WTC11 (cell line): ENCODE measurements around the gene PSMD1. TPM values are rescaled to one million over a fixed set of nuclear protein-coding genes. Genes with fewer than 3 reads are reported as not detected.
A peak's percentile ranks its signal among the peaks of the same experiment; 100 is the strongest.

Experiments used
- ATAC-seq: fragments of 200-7000 bp; cut with Tn5 transposase; 2 replicates; pipeline ENCODE4 v1.10.0; 2021; ENCODE audit warnings: mild to moderate bottlenecking, moderate library complexity
- CTCF ChIA-PET: fragments of 300-600 bp; sonication (Branson Sonifier 250); formaldehyde crosslinking; loops from one replicate; lab custom pipeline; 2021; ENCODE audit warnings: antibody characterized with exemption; lab: Charles Lee
- POLR2A ChIA-PET: fragments of 350-600 bp; sonication (Branson Sonifier 250); formaldehyde crosslinking; loops from one replicate; lab custom pipeline; 2021; ENCODE audit warnings: antibody characterized with exemption; lab: Charles Lee
- DNase-seq: peaks from one replicate; pipeline ENCODE4 v3.0.0; 2021; ENCODE audit warnings: low spot score
- H3K27ac Mint-ChIP-seq: 2 replicates; pipeline ENCODE4 v1.8.0; 2021; ENCODE audit warnings: mixed read lengths
- H3K27me3 Mint-ChIP-seq: 2 replicates; pipeline ENCODE4 v1.8.0; 2021; ENCODE audit warnings: low read depth, mild to moderate bottlenecking, moderate library complexity, mixed read lengths
- H3K36me3 Mint-ChIP-seq: 2 replicates; pipeline ENCODE4 v1.8.0; 2021; ENCODE audit warnings: mixed read lengths
- H3K4me1 Mint-ChIP-seq: 2 replicates; pipeline ENCODE4 v1.8.0; 2022; ENCODE audit warnings: mixed read lengths
- H3K4me3 Mint-ChIP-seq: 2 replicates; pipeline ENCODE4 v1.8.0; 2021; ENCODE audit warnings: mild to moderate bottlenecking, moderate library complexity, mixed read lengths
- H3K9me3 Mint-ChIP-seq: 2 replicates; pipeline ENCODE4 v1.8.0; 2021; ENCODE audit warnings: mixed read lengths
- ARID4B ChIP-seq: sonication (generic); formaldehyde crosslinking; IDR thresholded peaks from 2 replicates; pipeline ENCODE4 v1.8.0; 2023; ENCODE audit warnings: missing genetic modification reagents, mild to moderate bottlenecking, borderline replicate concordance
- MLX ChIP-seq: sonication (generic); formaldehyde crosslinking; IDR thresholded peaks from 2 replicates; pipeline ENCODE4 v1.8.1; 2023; ENCODE audit warnings: mild to moderate bottlenecking, missing genetic modification reagents, moderate library complexity
- NFE2L1 ChIP-seq: sonication (generic); formaldehyde crosslinking; IDR thresholded peaks from 2 replicates; pipeline ENCODE4 v1.8.1; 2023; ENCODE audit warnings: missing genetic modification reagents
- NR3C1 ChIP-seq: sonication (generic); formaldehyde crosslinking; conservative IDR thresholded peaks from 2 replicates; pipeline ENCODE4 v1.8.1; 2023; ENCODE audit warnings: low read depth, mild to moderate bottlenecking, missing genetic modification reagents
- SMAD4 ChIP-seq: sonication (generic); formaldehyde crosslinking; IDR thresholded peaks from 2 replicates; pipeline ENCODE4 v1.8.0; 2022; ENCODE audit warnings: mild to moderate bottlenecking, missing genetic modification reagents
- ZNF281 ChIP-seq: sonication (generic); formaldehyde crosslinking; IDR thresholded peaks from 2 replicates; pipeline ENCODE4 v1.8.0; 2023; ENCODE audit warnings: mild to moderate bottlenecking, missing genetic modification reagents
- ZSCAN18 ChIP-seq: fragments of 250-450 bp; sonication (Bioruptor Pico); IDR thresholded peaks from 2 replicates; pipeline ENCODE4 v2.1.2; 2022; ENCODE audit warnings: mild to moderate bottlenecking, moderate library complexity
- total RNA-seq: library from RNA; stranded (reverse); gene quantifications from 3 replicates; pipeline ENCODE4 v1.2.3, GENCODE V29; 2021

PSMD1 gene
- total RNA-seq, 1 experiment from 2014 or later = 163 TPM

GRCh38 chr2:231198291-231199173, 141.9 kb downstream of the PSMD1 start, which contains the start of gene ARMC9 (continued):
- TF ChIP-seq ARID4B (CRISPR knock-in tag) = peak; percentile 88; the same call in 1 of the 2 replicates
- TF ChIP-seq NR3C1 (CRISPR knock-in tag) = no peak; the same call in 1 of the 2 replicates
- TF ChIP-seq ZSCAN18 (CRISPR knock-in tag) = no peak

GRCh38 chr2:231199219-231199618, 142.6 kb downstream of the PSMD1 start:
- Mint-ChIP-seq H3K36me3 (peaks cover 29% of the 10 kb centered on the region), H3K9me3 (peaks cover 23% of the 10 kb centered on the region)
- DNase-seq = no peak

More at GRCh38 chr2:231199219-231199618, 142.6 kb downstream of the PSMD1 start:
- H3K27ac Mint-ChIP-seq = 0 out of 2 replicates have a peak overlapping the region, but pooled peaks have one; percentile 23
- CTCF ChIA-PET = interaction anchor here (0.5 to 1.6 kb wide), 2 partner anchors 192 to 214 kb away, joined by 4 to 5 read pairs; no protein-coding TSS in a partner anchor
- ATAC-seq = no peak
- no peaks in the 10 kb centered on the region; the same call in 1 of the 2 replicates for H3K27me3 Mint-ChIP-seq
- peak overlapping the region; percentile 91 for H3K4me3 Mint-ChIP-seq
- no peak for TF ChIP-seq NFE2L1 (CRISPR knock-in tag)
- TF ChIP-seq MLX (CRISPR knock-in tag) = no peak
- TF ChIP-seq SMAD4 (CRISPR knock-in tag) = no peak
- TF ChIP-seq ZNF281 (CRISPR knock-in tag) = no peak
- H3K4me1 Mint-ChIP-seq = peaks cover 16% of the 10 kb centered on the region
- POLR2A ChIA-PET = no interaction called here
